ENCODE results near the gene NME4.
A peak's percentile ranks its signal among the peaks of the same experiment; 100 is the strongest.
"Not testable (repeated sequence)": the region's sequence is repeated elsewhere in the genome, so short reads cannot be mapped to it uniquely, and the experiment has no call there.

The NME4 gene

DNA sequence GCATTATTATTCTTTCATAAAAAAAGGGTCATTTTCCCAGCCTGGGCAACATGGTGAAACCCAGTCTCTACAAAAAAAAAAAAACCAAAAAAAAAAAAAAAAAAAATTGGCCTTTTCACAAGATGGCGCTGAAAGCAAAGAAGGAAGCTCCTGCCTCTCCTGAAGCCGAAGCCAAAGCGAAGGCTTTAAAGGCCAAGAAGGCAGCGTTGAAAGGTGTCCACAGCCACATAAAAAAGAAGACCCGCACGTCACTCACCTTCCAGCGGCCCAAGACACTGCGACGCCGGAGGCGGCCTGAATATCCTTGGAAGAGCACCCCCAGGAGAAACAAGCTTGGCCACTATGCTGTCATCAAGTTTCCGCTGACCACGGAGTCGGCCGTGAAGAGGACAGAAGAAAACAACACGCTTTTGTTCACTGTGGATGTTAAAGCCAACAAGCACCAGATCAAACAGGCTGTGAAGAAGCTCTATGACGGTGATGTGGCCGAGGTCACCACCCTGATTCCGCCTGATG, 10.3 kb upstream of the NME4 start:
- TF ChIP-seq, protein P1, sequence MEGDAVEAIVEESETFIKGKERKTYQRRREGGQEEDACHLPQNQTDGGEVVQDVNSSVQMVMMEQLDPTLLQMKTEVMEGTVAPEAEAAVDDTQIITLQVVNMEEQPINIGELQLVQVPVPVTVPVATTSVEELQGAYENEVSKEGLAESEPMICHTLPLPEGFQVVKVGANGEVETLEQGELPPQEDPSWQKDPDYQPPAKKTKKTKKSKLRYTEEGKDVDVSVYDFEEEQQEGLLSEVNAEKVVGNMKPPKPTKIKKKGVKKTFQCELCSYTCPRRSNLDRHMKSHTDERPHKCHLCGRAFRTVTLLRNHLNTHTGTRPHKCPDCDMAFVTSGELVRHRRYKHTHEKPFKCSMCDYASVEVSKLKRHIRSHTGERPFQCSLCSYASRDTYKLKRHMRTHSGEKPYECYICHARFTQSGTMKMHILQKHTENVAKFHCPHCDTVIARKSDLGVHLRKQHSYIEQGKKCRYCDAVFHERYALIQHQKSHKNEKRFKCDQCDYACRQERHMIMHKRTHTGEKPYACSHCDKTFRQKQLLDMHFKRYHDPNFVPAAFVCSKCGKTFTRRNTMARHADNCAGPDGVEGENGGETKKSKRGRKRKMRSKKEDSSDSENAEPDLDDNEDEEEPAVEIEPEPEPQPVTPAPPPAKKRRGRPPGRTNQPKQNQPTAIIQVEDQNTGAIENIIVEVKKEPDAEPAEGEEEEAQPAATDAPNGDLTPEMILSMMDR (conservative IDR thresholded peaks at IDR 0.05; ENCODE audit: low read length), result no peak
- DNase-seq (ENCODE audit: low read depth), result no peak
- no peak overlapping the region for H3K4me3 ChIP-seq (ENCODE audit: low read length)

DNA sequence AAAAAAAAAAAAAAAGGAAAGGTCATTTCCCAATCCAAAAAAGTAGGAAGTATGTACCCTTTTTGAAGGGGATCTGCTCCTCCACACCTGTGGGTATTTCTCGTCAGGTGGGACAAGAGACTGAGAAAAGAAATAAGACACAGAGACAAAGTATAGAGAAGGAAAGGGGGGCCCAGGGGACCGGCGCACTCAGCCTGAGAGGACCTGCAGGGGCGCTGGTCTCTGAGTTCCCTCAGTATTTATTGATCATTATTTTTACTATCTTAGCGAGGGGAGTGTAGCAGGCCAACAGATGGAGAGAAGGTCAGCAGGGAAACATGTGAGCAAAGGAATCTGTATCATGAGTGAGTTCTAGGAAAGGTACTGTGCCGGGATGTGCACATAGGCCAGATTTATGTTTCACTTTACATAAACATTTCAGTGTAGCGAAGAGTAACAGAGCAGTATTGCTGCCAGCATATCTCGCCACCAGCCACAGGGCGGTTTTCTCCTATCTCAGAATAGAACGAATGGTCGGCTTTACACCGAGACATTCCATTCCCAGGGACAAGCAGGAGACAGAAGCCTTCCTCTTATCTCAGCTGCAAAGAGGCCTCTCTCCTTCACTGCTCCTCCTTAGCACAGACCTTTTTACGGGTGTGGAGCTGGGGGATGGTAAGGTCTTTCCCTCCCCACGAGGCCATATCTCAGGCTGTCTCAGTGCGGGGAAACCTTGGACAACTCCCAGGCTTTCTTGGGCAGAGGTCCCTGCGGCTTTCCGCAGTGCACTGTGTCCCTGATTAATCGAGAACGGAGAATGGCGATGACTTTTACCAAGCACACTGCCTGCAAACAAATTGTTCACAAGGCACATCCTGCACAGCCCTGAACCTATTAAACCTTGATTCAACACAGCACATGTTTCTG, 9.0 kb upstream of the NME4 start:
- DNase-seq (ENCODE audit: low read depth); H3K4me3 ChIP-seq (ENCODE audit: low read length): not testable (repeated sequence)

DNA sequence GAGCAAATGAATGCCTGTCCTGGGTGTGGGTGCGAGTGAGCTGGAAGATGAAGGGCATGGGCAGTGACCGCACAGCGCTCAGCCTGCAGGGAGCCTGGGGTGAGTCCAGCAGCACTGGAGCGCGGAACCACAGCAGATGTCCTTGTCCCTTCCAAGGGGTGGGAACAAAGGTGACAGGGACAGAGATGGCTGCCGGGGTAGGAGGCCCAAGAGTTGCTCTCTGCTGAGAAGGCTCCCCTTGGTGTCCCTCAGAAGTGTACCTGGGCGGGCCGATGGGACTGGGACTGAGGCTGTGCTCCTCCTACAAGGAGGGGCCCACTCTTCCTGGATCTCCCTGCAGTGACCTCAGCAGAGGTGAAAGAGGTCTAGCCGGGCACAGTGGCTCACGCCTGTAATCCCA, 7.6 kb upstream of the NME4 start:
- no peak for DNase-seq (ENCODE audit: low read depth)
- TF ChIP-seq, protein P1 (conservative IDR thresholded peaks at IDR 0.05; ENCODE audit: low read length), result no peak
- no peak overlapping the region for H3K4me3 ChIP-seq (ENCODE audit: low read length)

DNA sequence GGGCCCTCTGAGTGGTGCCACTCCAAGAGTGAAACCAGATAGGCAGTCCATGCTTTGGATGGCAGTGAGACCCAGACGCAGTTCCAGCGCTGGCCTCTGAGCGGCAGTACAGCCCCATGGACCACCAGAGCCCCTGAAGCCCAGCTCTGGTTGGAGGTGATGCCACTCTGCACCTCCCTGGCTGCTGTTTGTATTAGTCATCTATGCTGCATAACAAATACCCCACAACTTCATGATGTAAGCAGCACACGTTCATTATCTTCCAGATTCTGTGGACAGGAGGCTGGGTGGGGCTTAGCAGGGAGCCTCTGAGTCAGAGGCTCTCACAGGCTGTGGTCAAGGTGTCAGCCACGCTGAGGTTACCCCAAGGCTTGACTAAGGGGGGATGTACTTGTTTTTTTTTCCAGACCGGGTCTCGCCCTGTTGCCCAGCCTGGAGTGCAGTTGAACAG, 5.1 kb upstream of the NME4 start:
- H3K4me3 ChIP-seq (ENCODE audit: low read length), result no peak overlapping the region
- peak; percentile 64 for DNase-seq (ENCODE audit: low read depth)
- TF ChIP-seq, protein P1 (conservative IDR thresholded peaks at IDR 0.05; ENCODE audit: low read length), result peak; percentile 71

DNA sequence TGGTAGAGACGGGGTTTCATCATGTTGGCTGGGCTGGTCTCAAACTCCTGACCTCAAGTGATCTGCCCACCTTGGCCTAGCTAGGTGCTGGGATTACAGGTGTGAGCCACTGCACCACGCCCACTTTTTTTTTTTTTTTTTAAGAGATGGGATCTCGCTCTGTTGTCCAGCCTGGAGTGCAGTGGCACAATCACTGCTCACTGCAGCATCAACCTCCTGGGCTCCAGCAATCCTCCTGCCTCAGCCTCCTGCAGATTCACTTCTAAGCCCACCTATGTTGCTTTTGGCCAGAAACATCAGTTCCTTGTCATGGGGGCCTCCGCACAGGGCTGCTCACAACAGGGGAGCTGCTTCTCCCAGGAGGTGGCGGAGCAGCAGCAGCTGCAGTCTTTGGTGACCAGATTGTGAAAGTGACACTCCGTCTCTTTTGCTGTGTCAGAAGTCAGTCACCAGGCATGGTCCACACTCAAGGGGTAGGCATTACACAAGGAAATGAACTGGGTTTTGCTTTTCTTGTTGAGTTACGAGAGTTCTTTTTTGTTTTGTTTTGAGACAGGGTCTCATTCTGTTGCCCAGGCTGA, 4.5 kb upstream of the NME4 start:
- H3K4me3 ChIP-seq (ENCODE audit: low read length), result no peak overlapping the region
- TF ChIP-seq, protein P1 (conservative IDR thresholded peaks at IDR 0.05; ENCODE audit: low read length), result no peak
- DNase-seq (ENCODE audit: low read depth), result no peak

DNA sequence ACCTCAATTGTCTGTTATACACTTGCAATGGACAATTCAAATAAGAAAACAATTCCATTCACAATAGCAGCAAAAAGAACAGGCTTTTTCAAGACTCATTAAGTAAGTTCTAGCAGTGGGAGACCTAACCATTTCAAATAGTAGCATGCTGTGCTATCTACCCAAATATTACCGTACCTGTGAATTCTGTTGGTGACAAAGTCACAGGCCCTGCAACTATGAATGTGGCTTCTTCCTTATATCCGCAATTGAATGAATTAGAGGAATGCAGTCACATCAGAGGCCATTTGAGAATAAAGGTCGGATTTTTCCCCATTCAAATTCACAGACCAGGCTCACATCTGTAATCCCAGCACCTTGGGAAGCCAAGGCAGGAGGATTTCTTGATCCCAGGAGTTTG, 800 bp upstream of the NME4 start:
- no peak for DNase-seq (ENCODE audit: low read depth)
- TF ChIP-seq, protein P1 (conservative IDR thresholded peaks at IDR 0.05; ENCODE audit: low read length), result no peak
- H3K4me3 ChIP-seq (ENCODE audit: low read length), result peak overlapping the region; percentile 71

DNA sequence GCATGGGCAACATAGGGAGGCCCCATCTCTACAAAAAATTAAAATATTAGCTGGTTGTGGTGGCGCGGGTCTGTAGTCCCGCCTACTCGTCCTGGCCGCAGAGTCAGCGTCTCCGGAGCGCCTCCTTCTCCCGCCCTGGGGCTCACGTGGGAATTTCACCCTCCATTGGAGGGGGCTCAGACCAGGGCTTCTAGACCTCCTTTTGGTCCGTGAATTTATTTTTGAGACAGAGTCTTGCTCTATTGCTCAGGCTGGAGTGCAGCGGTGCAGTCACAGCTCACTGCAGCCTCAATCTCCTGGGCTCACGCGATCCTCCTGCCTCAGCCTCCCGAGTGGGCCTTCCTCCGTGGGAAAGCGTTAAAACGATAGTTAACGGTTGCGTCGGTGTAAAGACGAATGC, 394 bp upstream of the NME4 start:
- H3K4me3 ChIP-seq (ENCODE audit: low read length), result peak overlapping the region; percentile 71
- TF ChIP-seq, protein P1 (conservative IDR thresholded peaks at IDR 0.05; ENCODE audit: low read length), result no peak
- no peak for DNase-seq (ENCODE audit: low read depth)

All from AG10803 (cell line).